Upper lobe of right lung (tissue), 1 donor: ENCODE measurements around the gene CUTA. TPM values are rescaled to one million over a fixed set of nuclear protein-coding genes. Genes with fewer than 3 reads are reported as not detected.
"Not testable (repeated sequence)": the region's sequence is repeated elsewhere in the genome, so short reads cannot be mapped to it uniquely, and the experiment has no call there.

Experiments
- ATAC-seq: fragments of 200-7000 bp; cut with Tn5 transposase; one replicate; pipeline ENCODE4 v1.9.1; 2020; ENCODE audit warnings: mild to moderate bottlenecking, moderate library complexity
- DNase-seq: peaks from one replicate; pipeline ENCODE4 v3.0.0-alpha.2; 2020
- H3K27ac ChIP-seq: fragments of 200-600 bp; one replicate; pipeline ENCODE4 v1.8.0; 2022
- H3K27me3 ChIP-seq: fragments of 200-600 bp; one replicate; pipeline ENCODE4 v1.8.0; 2022; ENCODE audit warnings: mild to moderate bottlenecking
- H3K36me3 ChIP-seq: fragments of 200-600 bp; one replicate; pipeline ENCODE4 v1.8.0; 2022
- H3K4me1 ChIP-seq: fragments of 200-600 bp; one replicate; pipeline ENCODE4 v1.8.0; 2022
- H3K4me3 ChIP-seq: fragments of 200-600 bp; one replicate; pipeline ENCODE4 v1.8.0; 2022; ENCODE audit warnings: mild to moderate bottlenecking
- H3K9me3 ChIP-seq: fragments of 200-600 bp; one replicate; pipeline ENCODE4 v1.8.0; 2022
- intact Hi-C: fragments of 100-400 bp; cut with DNase I; formaldehyde crosslinking; loops from one replicate; pipeline ENCODE4 v1.11.0; 2022
- total RNA-seq: library from RNA; stranded (reverse); fragmentation: NEBNext Ultra II Directional; extraction: Animal tissue kit (Norgen Biotek cat#: 25700); gene quantifications from one replicate; pipeline ENCODE4 v1.2.1, GENCODE V29; 2021
- TF ChIP-seq, protein P1 (sequence below): fragments of 200-600 bp; IDR thresholded peaks from one replicate; pipeline ENCODE4 v1.8.0; 2022; ENCODE audit warnings: antibody characterized with exemption
- donor health status: DM: no; HTN: yes; CAD: no; lungs with severe emphysema.

CUTA gene
- total RNA-seq, 1 donor from 2014 or later = 144 TPM

DNA sequence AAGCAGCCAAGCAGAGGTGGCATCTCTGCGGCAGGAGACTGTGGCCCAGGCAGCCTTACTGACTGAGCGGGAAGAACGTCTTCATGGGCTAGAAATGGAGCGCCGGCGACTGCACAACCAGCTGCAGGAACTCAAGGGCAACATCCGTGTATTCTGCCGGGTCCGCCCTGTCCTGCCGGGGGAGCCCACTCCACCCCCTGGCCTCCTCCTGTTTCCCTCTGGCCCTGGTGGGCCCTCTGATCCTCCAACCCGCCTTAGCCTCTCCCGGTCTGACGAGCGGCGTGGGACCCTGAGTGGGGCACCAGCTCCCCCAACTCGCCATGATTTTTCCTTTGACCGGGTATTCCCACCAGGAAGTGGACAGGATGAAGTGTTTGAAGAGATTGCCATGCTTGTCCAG lies 13.0 kb downstream of the CUTA start:
- no peaks in the 10 kb centered on the region for H3K36me3 ChIP-seq
- H3K4me1 ChIP-seq = no peaks in the 10 kb centered on the region
- TF ChIP-seq, protein P1, sequence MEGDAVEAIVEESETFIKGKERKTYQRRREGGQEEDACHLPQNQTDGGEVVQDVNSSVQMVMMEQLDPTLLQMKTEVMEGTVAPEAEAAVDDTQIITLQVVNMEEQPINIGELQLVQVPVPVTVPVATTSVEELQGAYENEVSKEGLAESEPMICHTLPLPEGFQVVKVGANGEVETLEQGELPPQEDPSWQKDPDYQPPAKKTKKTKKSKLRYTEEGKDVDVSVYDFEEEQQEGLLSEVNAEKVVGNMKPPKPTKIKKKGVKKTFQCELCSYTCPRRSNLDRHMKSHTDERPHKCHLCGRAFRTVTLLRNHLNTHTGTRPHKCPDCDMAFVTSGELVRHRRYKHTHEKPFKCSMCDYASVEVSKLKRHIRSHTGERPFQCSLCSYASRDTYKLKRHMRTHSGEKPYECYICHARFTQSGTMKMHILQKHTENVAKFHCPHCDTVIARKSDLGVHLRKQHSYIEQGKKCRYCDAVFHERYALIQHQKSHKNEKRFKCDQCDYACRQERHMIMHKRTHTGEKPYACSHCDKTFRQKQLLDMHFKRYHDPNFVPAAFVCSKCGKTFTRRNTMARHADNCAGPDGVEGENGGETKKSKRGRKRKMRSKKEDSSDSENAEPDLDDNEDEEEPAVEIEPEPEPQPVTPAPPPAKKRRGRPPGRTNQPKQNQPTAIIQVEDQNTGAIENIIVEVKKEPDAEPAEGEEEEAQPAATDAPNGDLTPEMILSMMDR = no peak
- no peak overlapping the region for H3K4me3 ChIP-seq
- H3K9me3 ChIP-seq = no peaks in the 10 kb centered on the region
- no peaks in the 10 kb centered on the region for H3K27me3 ChIP-seq
- no peak overlapping the region for H3K27ac ChIP-seq
- no peak for ATAC-seq
- intact Hi-C loops = no loop called here
- no peak for DNase-seq

DNA sequence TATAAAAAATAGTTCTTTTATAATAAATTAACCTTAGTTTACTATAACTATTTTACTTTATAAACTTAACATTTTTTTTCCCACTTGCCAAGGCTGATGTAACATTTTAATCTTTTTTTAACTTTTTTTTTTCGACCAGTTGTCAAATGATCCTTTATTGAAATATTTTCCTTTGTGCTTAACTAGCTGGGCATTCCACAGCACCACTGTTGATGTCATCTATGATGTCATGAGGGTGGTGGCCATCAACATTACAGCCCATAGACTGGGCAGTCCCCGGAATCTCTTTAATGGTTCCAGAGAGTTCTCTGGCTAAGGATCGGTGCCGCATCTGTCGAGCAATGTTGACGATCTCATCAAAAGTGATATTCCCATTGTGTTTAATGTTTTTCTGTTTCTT lies 18.0 kb downstream of the CUTA start:
- H3K9me3 ChIP-seq, ATAC-seq, intact Hi-C loops, H3K27ac ChIP-seq, H3K27me3 ChIP-seq, H3K4me3 ChIP-seq, DNase-seq, H3K36me3 ChIP-seq, H3K4me1 ChIP-seq: not testable (repeated sequence)

DNA sequence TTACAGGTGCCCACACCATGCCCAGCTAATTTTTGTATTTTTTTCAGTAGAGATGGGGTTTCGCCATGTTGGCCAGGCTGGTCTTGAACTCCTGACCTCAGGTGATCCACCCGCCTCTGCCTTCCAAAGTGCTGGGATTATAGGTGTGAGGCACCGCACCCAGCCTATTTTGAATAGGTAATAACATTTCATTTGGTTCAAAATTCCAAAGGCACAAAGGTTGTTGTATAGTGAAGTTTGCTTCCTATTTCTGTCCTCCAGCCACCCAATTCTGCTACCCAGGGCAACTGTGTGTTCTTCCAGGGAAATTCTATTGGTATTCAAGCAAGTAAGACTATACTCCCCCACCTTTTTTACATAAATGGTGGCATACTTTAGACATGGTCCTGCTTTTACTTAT lies 19.3 kb downstream of the CUTA start:
- intact Hi-C loops, ATAC-seq, DNase-seq, H3K4me3 ChIP-seq, H3K4me1 ChIP-seq, H3K36me3 ChIP-seq, H3K9me3 ChIP-seq, H3K27ac ChIP-seq, H3K27me3 ChIP-seq: not testable (repeated sequence)

DNA sequence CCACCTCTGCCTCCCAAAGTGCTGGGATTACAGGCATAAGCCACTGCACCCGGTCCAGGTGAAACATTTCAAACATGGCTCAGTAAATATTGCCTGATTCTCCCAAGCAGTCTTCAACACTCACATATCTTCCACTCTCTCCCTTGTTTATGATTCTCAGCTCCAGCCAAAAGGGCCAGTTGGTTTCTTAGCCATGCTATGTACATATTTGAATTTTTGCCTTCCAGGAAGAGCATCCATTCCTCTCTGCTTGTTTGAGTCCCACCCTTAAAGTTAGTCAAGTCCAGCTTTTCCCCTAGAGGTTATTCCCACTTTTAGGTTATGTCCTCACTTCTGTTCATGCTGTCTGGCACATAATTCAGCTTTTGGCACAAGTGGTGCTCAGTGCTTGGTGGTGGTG lies 20.4 kb downstream of the CUTA start:
- Histone ChIP-seq H3K9me3 (no peaks in the 10 kb centered on the region), H3K27ac (no peak overlapping the region), H3K4me3 (no peak overlapping the region), H3K27me3 (no peaks in the 10 kb centered on the region), H3K4me1 (no peaks in the 10 kb centered on the region), H3K36me3 (no peaks in the 10 kb centered on the region)
- intact Hi-C loops = no loop called here
- TF ChIP-seq, protein P1 = no peak
- ATAC-seq = no peak
- DNase-seq = no peak

DNA sequence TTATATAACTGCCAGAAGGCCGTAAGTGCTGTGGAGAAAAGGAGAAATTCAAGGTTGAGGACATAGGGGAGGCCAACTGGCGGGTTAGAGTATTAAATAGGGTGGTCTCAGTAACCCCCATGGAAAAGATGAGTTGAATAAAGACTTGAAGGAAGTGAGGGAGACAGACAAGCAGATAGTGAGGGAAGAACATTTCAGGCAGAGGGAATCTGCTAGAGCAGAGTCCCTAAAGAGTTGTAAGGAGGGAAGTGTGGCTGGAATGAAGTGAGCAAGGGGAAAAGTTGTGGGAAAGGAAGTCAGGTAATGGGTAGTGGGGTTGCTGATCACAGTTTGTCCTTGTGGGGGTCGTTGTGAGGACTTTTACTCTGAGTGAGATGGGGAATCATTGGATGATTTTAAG lies 24.9 kb downstream of the CUTA start:
- Histone ChIP-seq H3K4me1 (peaks cover 12% of the 10 kb centered on the region), H3K27ac (no peak overlapping the region), H3K9me3 (no peaks in the 10 kb centered on the region), H3K36me3 (no peaks in the 10 kb centered on the region), H3K27me3 (no peaks in the 10 kb centered on the region), H3K4me3 (no peak overlapping the region)
- DNase-seq (no peak), ATAC-seq (no peak)
- TF ChIP-seq, protein P1 = no peak
- intact Hi-C loops = no loop called here

DNA sequence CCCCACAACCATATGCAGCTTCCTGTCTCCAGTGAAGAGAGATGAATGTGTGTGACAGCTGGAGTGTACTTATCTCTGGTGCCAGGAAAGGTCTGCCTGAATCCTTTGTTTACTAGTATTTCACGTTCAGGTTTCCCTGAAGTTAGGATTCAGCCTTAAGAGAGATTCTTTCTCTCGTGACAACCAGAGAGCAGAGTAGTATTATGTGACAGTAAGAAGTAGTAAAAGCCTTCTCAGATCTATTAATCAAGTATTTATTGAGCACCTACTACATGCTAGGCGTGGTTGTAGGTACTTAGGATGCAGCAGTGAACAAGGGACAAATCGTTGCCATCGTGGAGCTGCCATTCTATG lies 25.3 kb downstream of the CUTA start:
- intact Hi-C loops = no loop called here

More for the DNA sequence above, 25.3 kb downstream of the CUTA start:
- DNase-seq (no peak), ATAC-seq (no peak)
- peak overlapping the region; percentile 60 for H3K4me3 ChIP-seq
- H3K27me3 ChIP-seq = no peaks in the 10 kb centered on the region
- TF ChIP-seq, protein P1 = no peak
- H3K4me1 ChIP-seq = peaks cover 12% of the 10 kb centered on the region
- H3K9me3 ChIP-seq = no peaks in the 10 kb centered on the region
- H3K27ac ChIP-seq = peak overlapping the region; percentile 58
- no peaks in the 10 kb centered on the region for H3K36me3 ChIP-seq
